Measurements from ENCODE around the gene PHPT1. TPM values are rescaled to one million over a fixed set of nuclear protein-coding genes. Genes with fewer than 3 reads are reported as not detected.

The PHPT1 gene
- total RNA-seq, 1 experiment from 2014 or later = 161 TPM

- H3K4ac ChIP-seq (ENCODE audit: low read depth, low read length) = no peak overlapping the region
- H3K27ac ChIP-seq (ENCODE audit: insufficient read length, low read depth, low read length) = no peak overlapping the region
- H3K27me3 ChIP-seq (ENCODE audit: insufficient read depth, low read length) = no peaks in the 10 kb centered on the region
- H3K4me2 ChIP-seq (ENCODE audit: insufficient read depth, insufficient read length, low read length) = no peak overlapping the region
- Mint-ChIP-seq H3K4me3 (no peak overlapping the region), H3K36me3 (ENCODE audit: insufficient read depth in 1 of 3, low read depth in 3 of 3) (peaks cover 0 to 12% (median 10%) of the 10 kb centered on the region in 3 experiments; a peak in 4 of 7 replicates), H3K27ac (0 out of 7 replicates have a peak overlapping the region, but pooled peaks of 1 of the 3 experiments have one; percentile 53), H3K9me3 (no peaks in the 10 kb centered on the region), H3K27me3 (ENCODE audit: low read depth) (peaks cover 1% of the 10 kb centered on the region), H3K4me1 (peaks cover 2 to 5% of the 10 kb centered on the region in 2 experiments; a peak in 3 of 4 replicates)
- no peaks in the 10 kb centered on the region for H3K79me1 ChIP-seq (ENCODE audit: insufficient read depth, low read depth, low read length, poor library complexity, severe bottlenecking)
- H2BK20ac ChIP-seq (ENCODE audit: low read depth, low read length, poor library complexity, severe bottlenecking) = no peak overlapping the region
- H3K56ac ChIP-seq (ENCODE audit: insufficient read length, low read depth, low read length) = no peak overlapping the region
- H3K14ac ChIP-seq (ENCODE audit: insufficient read depth, low read length) = no peak overlapping the region; the same call in 1 of the 2 replicates
- no peaks in the 10 kb centered on the region for H3K79me2 ChIP-seq (ENCODE audit: insufficient read depth, low read length)
- no peaks in the 10 kb centered on the region for H4K20me1 ChIP-seq (ENCODE audit: control insufficient read depth, insufficient read depth, insufficient read length)
- H3K4me1 ChIP-seq (ENCODE audit: insufficient read depth, low read length) = no peaks in the 10 kb centered on the region
- no peak overlapping the region for H3K9ac ChIP-seq (ENCODE audit: extremely low read depth, insufficient read length, low read length)
- WGBS (ENCODE audit: extremely low coverage, insufficient read length, low lambda C conversion rate) = no CpG with 5 or more reads among the region's 30 CpGs
- no peak overlapping the region for H3K18ac ChIP-seq (ENCODE audit: insufficient read length, low read depth, low read length)
- TF ChIP-seq, protein P1, sequence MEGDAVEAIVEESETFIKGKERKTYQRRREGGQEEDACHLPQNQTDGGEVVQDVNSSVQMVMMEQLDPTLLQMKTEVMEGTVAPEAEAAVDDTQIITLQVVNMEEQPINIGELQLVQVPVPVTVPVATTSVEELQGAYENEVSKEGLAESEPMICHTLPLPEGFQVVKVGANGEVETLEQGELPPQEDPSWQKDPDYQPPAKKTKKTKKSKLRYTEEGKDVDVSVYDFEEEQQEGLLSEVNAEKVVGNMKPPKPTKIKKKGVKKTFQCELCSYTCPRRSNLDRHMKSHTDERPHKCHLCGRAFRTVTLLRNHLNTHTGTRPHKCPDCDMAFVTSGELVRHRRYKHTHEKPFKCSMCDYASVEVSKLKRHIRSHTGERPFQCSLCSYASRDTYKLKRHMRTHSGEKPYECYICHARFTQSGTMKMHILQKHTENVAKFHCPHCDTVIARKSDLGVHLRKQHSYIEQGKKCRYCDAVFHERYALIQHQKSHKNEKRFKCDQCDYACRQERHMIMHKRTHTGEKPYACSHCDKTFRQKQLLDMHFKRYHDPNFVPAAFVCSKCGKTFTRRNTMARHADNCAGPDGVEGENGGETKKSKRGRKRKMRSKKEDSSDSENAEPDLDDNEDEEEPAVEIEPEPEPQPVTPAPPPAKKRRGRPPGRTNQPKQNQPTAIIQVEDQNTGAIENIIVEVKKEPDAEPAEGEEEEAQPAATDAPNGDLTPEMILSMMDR (conservative IDR thresholded peaks at IDR 0.05) = no peak
- no peaks in the 10 kb centered on the region for H3K9me3 ChIP-seq (ENCODE audit: control insufficient read depth, low read depth, low read length)
- no peak overlapping the region for H2BK15ac ChIP-seq (ENCODE audit: low read depth, low read length)
- no peak overlapping the region for H4K5ac ChIP-seq (ENCODE audit: insufficient read length, low read depth, low read length)
- H4K91ac ChIP-seq (ENCODE audit: insufficient read length, low read depth, low read length) = no peak overlapping the region
- no peak overlapping the region for H3K23ac ChIP-seq (ENCODE audit: insufficient read length, low read depth, low read length)
- H2AK5ac ChIP-seq (ENCODE audit: insufficient read length, low read length) = no peak overlapping the region
- no peak overlapping the region for H3T11ph ChIP-seq (ENCODE audit: low read length)
- H2AFZ ChIP-seq (ENCODE audit: low read length) = no peak overlapping the region
- no peaks in the 10 kb centered on the region for H3K23me2 ChIP-seq (ENCODE audit: insufficient read length, low read depth, low read length, poor library complexity, severe bottlenecking)
- no peak overlapping the region for H2BK120ac ChIP-seq (ENCODE audit: low read depth, low read length, poor library complexity, severe bottlenecking)
- H4K8ac ChIP-seq (replicated peaks; ENCODE audit: insufficient read length, low read depth, low read length) = no peak overlapping the region
- DNase-seq = no peak
- no peak overlapping the region for H2BK12ac ChIP-seq (ENCODE audit: insufficient read length, low read depth, low read length)
- no peak overlapping the region for H2BK5ac ChIP-seq (ENCODE audit: insufficient read length, low read length)
Measured at GRCh38 chr9:136854113-136854841, 5.1 kb downstream of the PHPT1 start.
